EL (cell line): ENCODE results near the gene KRTAP19-3.
"Not testable (repeated sequence)": the region's sequence is repeated elsewhere in the genome, so short reads cannot be mapped to it uniquely, and the experiment has no call there.

Experiments
- DNase-seq: peaks from one replicate; pipeline ENCODE4 v3.0.0-alpha.2; 2016

Gene KRTAP19-3

GRCh38 chr21:30491963-30492428 lies at the start of gene KRTAP19-3:
Gene KRTAP19-3 (minus strand): TSS chr21:30492013. CDS start chr21:30491957, 56 bp downstream.
- no peak for DNase-seq

- DNase-seq, result no peak
Measured at GRCh38 chr21:30518876-30519275, 27.1 kb upstream of the KRTAP19-3 start.

DNA sequence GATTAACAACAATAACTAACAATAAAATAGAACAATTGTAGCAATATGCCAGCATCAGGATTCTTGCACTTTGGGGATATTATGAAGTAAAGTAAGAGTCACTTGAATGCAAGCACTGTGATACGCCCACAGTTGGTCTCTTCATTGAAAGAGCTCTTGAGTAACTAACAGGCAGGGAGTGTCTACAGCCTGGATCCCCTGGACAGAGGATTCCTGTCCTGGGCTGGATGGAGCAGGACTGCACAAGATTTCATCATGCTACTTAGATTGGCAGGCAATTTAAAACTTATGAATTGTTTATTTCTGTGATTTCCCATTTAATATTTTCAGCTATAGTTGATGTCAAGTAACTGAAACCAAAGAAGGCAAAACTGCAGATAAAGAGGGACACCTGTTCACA lies 23.9 kb upstream of the KRTAP19-3 start:
- DNase-seq, result no peak

GRCh38 chr21:30505621-30506205 lies 13.9 kb upstream of the KRTAP19-3 start:
- not testable (repeated sequence) for DNase-seq

DNA sequence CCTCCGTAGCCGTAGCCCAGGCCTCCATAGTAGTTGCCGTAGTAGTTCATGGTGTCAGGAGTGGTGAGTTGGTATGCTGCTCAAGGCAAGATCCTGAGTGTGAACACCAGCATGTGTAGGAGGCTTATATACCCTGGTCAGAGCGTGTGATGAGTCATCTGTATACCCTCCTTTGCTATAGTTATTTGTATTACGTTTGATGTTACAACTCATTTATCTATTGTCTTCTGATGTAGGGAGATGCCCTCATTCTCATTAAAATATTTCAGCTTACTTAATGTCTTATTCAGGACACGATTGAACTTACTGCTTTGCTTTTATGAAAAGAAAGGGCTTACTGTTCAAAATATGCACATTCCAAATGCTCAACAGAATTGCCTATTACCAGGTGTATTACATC lies 10.2 kb upstream of the KRTAP19-3 start, which contains the start of gene KRTAP19-5:
TSS of gene KRTAP19-5 (minus strand) at position 101 of the 400 bp plus-strand sequence. CDS start at position 50, 51 bp downstream.
- DNase-seq, result no peak

DNA sequence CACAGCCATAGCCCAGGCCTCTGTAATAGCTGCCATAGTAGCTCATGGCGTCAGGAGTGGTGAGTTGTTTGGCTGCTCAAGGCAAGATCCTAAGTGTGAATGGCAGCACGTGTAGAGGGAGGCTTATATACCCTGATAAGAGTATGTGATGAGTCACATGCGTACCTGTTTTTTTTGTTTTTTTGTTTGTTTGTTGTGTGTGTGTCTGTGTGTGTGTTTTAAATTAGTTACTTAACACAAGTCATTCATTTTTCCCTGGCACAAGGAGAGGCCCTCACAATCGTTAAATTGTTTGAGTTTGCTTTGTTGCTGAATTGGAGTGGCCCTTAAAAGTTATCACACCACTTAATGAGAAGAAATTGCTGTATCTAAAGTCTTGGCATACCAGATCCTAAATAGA lies 5.3 kb upstream of the KRTAP19-3 start, which contains the start of gene KRTAP19-4:
TSS of gene KRTAP19-4 (minus strand) at position 101 of the 400 bp plus-strand sequence. CDS start at position 46, 55 bp downstream.
- DNase-seq, result no peak

DNA sequence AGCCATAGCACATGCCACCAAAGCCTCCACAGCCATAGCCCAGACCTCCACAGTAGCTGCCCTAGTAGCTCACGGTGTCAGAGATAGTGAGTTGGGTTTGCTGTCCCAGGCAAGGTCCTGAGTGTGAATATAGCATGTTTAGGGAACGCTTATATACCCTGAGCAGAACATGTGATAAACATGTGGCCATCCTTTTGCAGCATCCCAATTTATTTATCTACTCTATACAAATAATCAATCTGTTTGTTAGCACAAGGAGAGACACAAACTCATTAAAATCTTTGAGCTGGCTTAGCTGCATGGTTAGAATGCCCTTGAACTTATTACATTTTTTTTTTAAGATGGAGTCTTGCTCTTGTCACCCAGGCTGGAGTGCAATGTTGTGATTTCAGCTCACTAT lies 4.5 kb downstream of the KRTAP19-3 start, which contains the start of gene KRTAP19-2:
TSS of gene KRTAP19-2 (minus strand) at position 101 of the 400 bp plus-strand sequence. CDS start at position 13, 88 bp downstream.
- DNase-seq, result no peak

DNA sequence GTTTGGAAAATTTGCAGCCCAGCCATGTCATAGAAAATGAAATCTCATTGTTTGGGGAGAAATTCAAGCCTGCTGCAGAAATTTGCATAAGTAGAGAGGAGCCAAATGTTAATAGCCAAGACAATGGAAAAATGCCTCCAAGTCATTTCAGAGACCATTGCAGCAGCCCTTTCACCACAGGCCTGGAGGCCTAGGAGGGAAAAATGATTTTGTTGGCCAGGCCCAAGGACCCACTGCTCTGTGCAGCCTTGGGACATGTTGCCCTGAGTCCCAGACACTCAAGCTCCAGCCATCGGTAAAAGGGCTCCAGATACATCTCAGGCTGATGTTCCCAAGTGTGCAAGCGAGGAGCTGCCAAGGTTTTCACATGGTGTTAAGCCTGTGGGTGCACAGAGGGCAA lies 5.6 kb downstream of the KRTAP19-3 start:
- no peak for DNase-seq

- no peak for DNase-seq
Measured at GRCh38 chr21:30482130-30482529, 9.7 kb downstream of the KRTAP19-3 start.

DNA sequence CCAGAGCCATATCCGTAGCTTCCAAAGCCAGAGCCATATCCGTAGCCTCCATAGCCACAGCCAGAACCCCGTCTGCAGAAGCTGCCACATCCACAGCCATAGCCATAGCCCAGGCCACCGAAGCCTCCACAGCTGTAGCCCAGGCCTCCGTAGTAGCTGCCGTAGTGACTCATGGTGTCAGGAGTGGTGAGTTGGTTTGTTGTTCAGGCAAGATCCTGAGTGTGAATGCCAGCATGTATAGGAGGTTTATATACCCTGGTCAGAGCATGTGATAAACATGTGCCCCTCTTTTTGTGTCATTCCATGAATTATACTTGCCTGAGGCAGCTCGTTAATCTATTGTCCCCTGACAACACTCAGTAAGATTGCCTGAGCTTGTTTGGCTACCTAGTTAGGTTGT lies 11.7 kb downstream of the KRTAP19-3 start, which contains the start of gene KRTAP19-1:
TSS of gene KRTAP19-1 (minus strand) at position 223 of the 400 bp plus-strand sequence. CDS start at position 173, 50 bp downstream.
- DNase-seq, result no peak

- no peak for DNase-seq
Measured at GRCh38 chr21:30479259-30479658, 12.6 kb downstream of the KRTAP19-3 start.

- no peak for DNase-seq
Measured at GRCh38 chr21:30478004-30478403, 13.8 kb downstream of the KRTAP19-3 start.

GRCh38 chr21:30468900-30469714 lies 22.7 kb downstream of the KRTAP19-3 start:
- no peak for DNase-seq

DNA sequence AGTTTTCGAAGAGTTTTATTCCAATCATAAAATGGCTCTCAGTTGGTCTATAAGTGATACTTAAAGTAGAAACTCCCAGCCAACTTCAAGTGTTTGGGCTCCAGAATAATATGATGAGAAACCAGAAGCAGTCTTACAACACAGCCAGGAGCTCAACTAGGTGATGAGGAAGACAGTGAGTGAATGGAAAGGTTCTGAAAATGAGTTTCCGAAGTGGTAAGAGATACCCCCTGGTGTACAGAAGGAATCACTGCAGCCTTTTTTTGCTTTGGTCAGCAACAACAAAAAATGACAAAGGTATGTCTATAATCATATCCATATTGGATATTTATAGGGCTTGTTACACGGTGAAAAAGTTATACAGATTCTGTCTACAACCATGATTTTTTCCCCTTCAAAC lies 28.1 kb downstream of the KRTAP19-3 start:
- no peak for DNase-seq

GRCh38 chr21:30448514-30448913 lies 43.3 kb downstream of the KRTAP19-3 start:
- no peak for DNase-seq

GRCh38 chr21:30447056-30447455 lies 44.8 kb downstream of the KRTAP19-3 start:
- no peak for DNase-seq

DNA sequence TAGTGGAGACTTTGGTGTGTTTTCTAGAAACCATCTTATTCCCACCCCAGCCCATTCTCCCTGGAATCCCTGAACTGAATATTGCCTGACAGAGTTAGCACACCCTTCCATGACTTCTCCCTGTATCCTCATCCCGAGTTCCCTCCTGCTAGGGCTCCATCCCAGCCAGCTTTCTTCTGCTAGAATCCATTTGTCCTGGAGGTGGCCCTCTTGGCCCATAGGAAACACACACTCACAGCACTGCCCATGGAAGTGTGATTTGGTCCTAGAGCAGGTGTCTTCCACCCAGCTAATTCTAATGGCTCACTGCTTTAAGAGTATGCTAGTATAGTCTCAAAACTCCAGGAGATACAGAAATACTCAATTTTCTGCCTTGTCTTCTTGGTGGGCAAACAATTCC lies 47.6 kb downstream of the KRTAP19-3 start:
- no peak for DNase-seq

- no peak for DNase-seq
Measured at GRCh38 chr21:30443226-30443625, 48.6 kb downstream of the KRTAP19-3 start.
